NT2/D1 (cell line): ENCODE results near the gene CEP95.
"Not testable (repeated sequence)": the region's sequence is repeated elsewhere in the genome, so short reads cannot be mapped to it uniquely, and the experiment has no call there.

Experiments used
- DNase-seq: peaks from one replicate; pipeline ENCODE4 v3.0.0-alpha.2; 2011; ENCODE audit warnings: low read depth, low spot score
- H3K27me3 ChIP-seq: 2 replicates; pipeline ENCODE4 v1.6.0; 2011; ENCODE audit warnings: mild to moderate bottlenecking; ENCODE audit not compliant: insufficient read length, insufficient read depth
- H3K36me3 ChIP-seq: 2 replicates; pipeline ENCODE4 v1.6.1; 2011; ENCODE audit warnings: mild to moderate bottlenecking, low read length, mixed read lengths; ENCODE audit not compliant: insufficient read depth, insufficient read length
- H3K4me1 ChIP-seq: 2 replicates; pipeline ENCODE4 v1.5.1; 2011; ENCODE audit not compliant: insufficient read depth, insufficient read length
- H3K4me3 ChIP-seq: 2 replicates; pipeline ENCODE4 v1.5.1; 2011; ENCODE audit warnings: low read depth; ENCODE audit not compliant: insufficient read length
- H3K9ac ChIP-seq: 2 replicates; pipeline ENCODE4 v1.6.0; 2011; ENCODE audit warnings: low read depth; ENCODE audit not compliant: insufficient read length
- H3K9me3 ChIP-seq: 2 replicates; pipeline ENCODE4 v1.5.1; 2011; ENCODE audit warnings: mild to moderate bottlenecking, low read length; ENCODE audit not compliant: insufficient read depth
- SUZ12 ChIP-seq: IDR thresholded peaks from 2 replicates; pipeline ENCODE4 v1.6.1; 2011; ENCODE audit not compliant: insufficient read length, insufficient read depth; ENCODE audit errors: extremely low read depth
- YY1 ChIP-seq: IDR thresholded peaks from 2 replicates; pipeline ENCODE4 v1.6.1; 2011; ENCODE audit not compliant: insufficient read length, insufficient read depth
- ZNF274 ChIP-seq: IDR thresholded peaks from 2 replicates; pipeline ENCODE4 v1.6.1; 2011; ENCODE audit warnings: mild to moderate bottlenecking, low read depth, low read length

CEP95 gene

GRCh38 chr17:64461788-64462187, 45.0 kb upstream of the CEP95 start:
- Histone ChIP-seq H3K4me3 (no peak overlapping the region), H3K9ac (no peak overlapping the region), H3K27me3 (no peaks in the 10 kb centered on the region), H3K4me1 (peaks cover 2% of the 10 kb centered on the region), H3K36me3 (no peaks in the 10 kb centered on the region), H3K9me3 (no peaks in the 10 kb centered on the region)
- TF ChIP-seq SUZ12 (no peak), ZNF274 (no peak), YY1 (no peak)
- no peak for DNase-seq

- Histone ChIP-seq H3K27me3 (no peaks in the 10 kb centered on the region), H3K9me3 (no peaks in the 10 kb centered on the region), H3K4me1 (peaks cover 12% of the 10 kb centered on the region), H3K9ac (no peak overlapping the region), H3K4me3 (no peak overlapping the region), H3K36me3 (no peaks in the 10 kb centered on the region)
- no peak for TF ChIP-seq ZNF274
- no peak for TF ChIP-seq YY1
- no peak for TF ChIP-seq SUZ12
- DNase-seq: no peak
Observed at GRCh38 chr17:64466019-64466735, 40.6 kb upstream of the CEP95 start.

GRCh38 chr17:64466834-64467233, 39.9 kb upstream of the CEP95 start:
- H3K27me3 ChIP-seq, H3K9me3 ChIP-seq, H3K9ac ChIP-seq, DNase-seq, H3K4me3 ChIP-seq, H3K36me3 ChIP-seq: not testable (repeated sequence)
- peaks cover 15% of the 10 kb centered on the region for H3K4me1 ChIP-seq

- Histone ChIP-seq H3K27me3 (no peaks in the 10 kb centered on the region), H3K4me3 (no peak overlapping the region), H3K9me3 (no peaks in the 10 kb centered on the region), H3K4me1 (peaks cover 15% of the 10 kb centered on the region), H3K36me3 (no peaks in the 10 kb centered on the region), H3K9ac (no peak overlapping the region)
- TF ChIP-seq ZNF274 (no peak), SUZ12 (no peak), YY1 (no peak)
- DNase-seq: peak; percentile 33
Observed at GRCh38 chr17:64470625-64471024, 36.2 kb upstream of the CEP95 start.

GRCh38 chr17:64471440-64471839, 35.3 kb upstream of the CEP95 start:
- H3K4me3 ChIP-seq: no peak overlapping the region
- no peaks in the 10 kb centered on the region for H3K36me3 ChIP-seq
- peaks cover 13% of the 10 kb centered on the region for H3K4me1 ChIP-seq
- no peaks in the 10 kb centered on the region for H3K9me3 ChIP-seq
- H3K9ac ChIP-seq: no peak overlapping the region
- no peak for DNase-seq
- no peak for TF ChIP-seq SUZ12
- TF ChIP-seq YY1: no peak
- TF ChIP-seq ZNF274: no peak
- H3K27me3 ChIP-seq: no peaks in the 10 kb centered on the region

- DNase-seq: no peak
- H3K4me1 ChIP-seq: peaks cover 13% of the 10 kb centered on the region
Observed at GRCh38 chr17:64472564-64472963, 34.2 kb upstream of the CEP95 start.

GRCh38 chr17:64477849-64478248, 28.9 kb upstream of the CEP95 start:
- no peak for DNase-seq
- H3K4me1 ChIP-seq: no peaks in the 10 kb centered on the region
- TF ChIP-seq ZNF274 (no peak), YY1 (no peak), SUZ12 (no peak)
- H3K36me3 ChIP-seq: peaks cover 39% of the 10 kb centered on the region
- no peaks in the 10 kb centered on the region for H3K27me3 ChIP-seq
- H3K9me3 ChIP-seq: no peaks in the 10 kb centered on the region
- H3K4me3 ChIP-seq: no peak overlapping the region
- no peak overlapping the region for H3K9ac ChIP-seq

More at GRCh38 chr17:64472564-64472963, 34.2 kb upstream of the CEP95 start:
- Histone ChIP-seq H3K9me3 (no peaks in the 10 kb centered on the region), H3K27me3 (no peaks in the 10 kb centered on the region), H3K4me3 (no peak overlapping the region), H3K36me3 (peaks cover 6% of the 10 kb centered on the region), H3K9ac (no peak overlapping the region)
- TF ChIP-seq YY1 (no peak), SUZ12 (no peak), ZNF274 (no peak)
